Endothelial cell (in vitro differentiated cells): Measurements from ENCODE around the gene HAVCR1. TPM values are rescaled to one million over a fixed set of nuclear protein-coding genes. Genes with fewer than 3 reads are reported as not detected.

ENCODE experiments used
- DNase-seq: peaks from one replicate; pipeline ENCODE4 v3.0.0; 2021; ENCODE audit warnings: low spot score
- H3K27ac Mint-ChIP-seq: one replicate; pipeline ENCODE4 v1.8.0; 2021; ENCODE audit warnings: mixed read lengths, inconsistent platforms; ENCODE audit not compliant: unreplicated experiment
- H3K27me3 Mint-ChIP-seq: one replicate; pipeline ENCODE4 v1.8.0; 2021; ENCODE audit warnings: mild to moderate bottlenecking, moderate library complexity, mixed read lengths, inconsistent platforms; ENCODE audit not compliant: unreplicated experiment
- H3K36me3 Mint-ChIP-seq: one replicate; pipeline ENCODE4 v1.8.0; 2021; ENCODE audit warnings: mild to moderate bottlenecking, low read depth, mixed read lengths, inconsistent platforms; ENCODE audit not compliant: unreplicated experiment
- H3K4me1 Mint-ChIP-seq: one replicate; pipeline ENCODE4 v1.8.0; 2021; ENCODE audit warnings: mild to moderate bottlenecking, mixed read lengths, inconsistent platforms; ENCODE audit not compliant: unreplicated experiment
- H3K4me3 Mint-ChIP-seq: one replicate; pipeline ENCODE4 v1.8.0; 2021; ENCODE audit warnings: mild to moderate bottlenecking, mixed read lengths, inconsistent platforms; ENCODE audit not compliant: unreplicated experiment
- H3K9me3 Mint-ChIP-seq: one replicate; pipeline ENCODE4 v1.8.0; 2021; ENCODE audit warnings: mixed read lengths, inconsistent platforms; ENCODE audit not compliant: unreplicated experiment
- CTCF ChIP-seq: fragments of 200-600 bp; sonication (generic); IDR thresholded peaks from one replicate; pipeline ENCODE4 v1.5.0; 2021; ENCODE audit warnings: antibody characterized with exemption; ENCODE audit not compliant: unreplicated experiment
- total RNA-seq: library from RNA; stranded (reverse); fragmentation: NEBNext Ultra II Directional; extraction: Animal tissue kit (Norgen Biotek cat#: 25700); gene quantifications from one replicate; pipeline ENCODE4 v1.2.1, GENCODE V29; 2021; ENCODE audit not compliant: unreplicated experiment

Gene HAVCR1
- total RNA-seq, 1 donor from 2014 or later: not detected

GRCh38 chr5:157088342-157088990 lies 29.6 kb upstream of the HAVCR1 start:
- TF ChIP-seq CTCF: no peak
- Mint-ChIP-seq H3K4me3 (no peak overlapping the region), H3K36me3 (no peaks in the 10 kb centered on the region)

GRCh38 chr5:157086751-157087359 lies 27.9 kb upstream of the HAVCR1 start:
- Mint-ChIP-seq H3K4me1 (no peaks in the 10 kb centered on the region), H3K27me3 (no peaks in the 10 kb centered on the region), H3K9me3 (no peaks in the 10 kb centered on the region), H3K27ac (no peak overlapping the region), H3K4me3 (no peak overlapping the region), H3K36me3 (no peaks in the 10 kb centered on the region)
- TF ChIP-seq CTCF: no peak
- DNase-seq: no peak

More at GRCh38 chr5:157088342-157088990, 29.6 kb upstream of the HAVCR1 start:
- Mint-ChIP-seq H3K27ac (no peak overlapping the region), H3K9me3 (no peaks in the 10 kb centered on the region), H3K4me1 (no peaks in the 10 kb centered on the region), H3K27me3 (no peaks in the 10 kb centered on the region)
- DNase-seq: no peak

DNA sequence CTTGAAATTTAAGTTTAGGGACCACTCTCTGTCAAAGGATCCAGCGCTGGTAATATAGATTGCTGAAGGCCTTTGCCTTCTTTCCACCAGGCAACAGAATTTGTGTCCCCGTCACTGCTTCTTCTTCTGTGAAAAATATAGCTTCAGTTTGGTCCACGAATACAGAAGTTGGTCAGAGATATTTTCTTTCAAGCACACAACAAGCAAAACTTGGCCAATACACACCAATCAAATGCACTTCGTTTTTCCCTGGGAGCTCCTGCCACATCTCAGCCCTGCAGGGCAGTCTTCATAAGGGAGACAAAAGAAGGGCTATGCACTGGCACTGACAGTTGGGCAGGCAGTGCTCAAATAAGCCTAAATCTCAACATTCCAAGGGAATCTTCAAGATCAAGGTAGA lies 27.0 kb upstream of the HAVCR1 start:
- H3K9me3 Mint-ChIP-seq: no peaks in the 10 kb centered on the region
- H3K27me3 Mint-ChIP-seq: no peaks in the 10 kb centered on the region

DNA sequence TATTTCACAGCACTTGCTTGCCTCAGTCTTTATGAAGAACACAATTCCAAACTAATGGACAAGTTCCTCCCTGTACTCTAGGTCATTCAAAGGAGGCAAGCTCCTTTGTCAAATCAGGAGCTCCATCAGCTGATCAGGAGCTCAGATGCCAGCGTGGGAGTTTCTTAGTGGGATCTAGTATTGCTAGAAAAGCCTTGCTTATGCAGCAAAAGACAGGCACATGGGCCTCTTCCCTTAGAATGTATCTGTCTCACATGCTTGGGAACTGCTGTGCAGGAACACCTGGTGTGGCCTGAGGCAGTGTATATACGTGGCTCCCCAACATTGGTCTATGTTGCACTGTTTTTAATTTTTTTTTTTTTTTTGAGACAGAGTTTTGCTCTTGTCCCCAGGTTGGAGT lies 21.4 kb upstream of the HAVCR1 start:
- Mint-ChIP-seq H3K9me3 (no peaks in the 10 kb centered on the region), H3K27ac (no peak overlapping the region), H3K4me1 (no peaks in the 10 kb centered on the region), H3K36me3 (no peaks in the 10 kb centered on the region), H3K4me3 (no peak overlapping the region), H3K27me3 (peaks cover 1% of the 10 kb centered on the region)
- DNase-seq: no peak
- TF ChIP-seq CTCF: no peak

More for the DNA sequence above, 27.0 kb upstream of the HAVCR1 start:
- H3K27ac Mint-ChIP-seq: no peak overlapping the region
- no peak for TF ChIP-seq CTCF
- no peak overlapping the region for H3K4me3 Mint-ChIP-seq
- H3K36me3 Mint-ChIP-seq: no peaks in the 10 kb centered on the region
- H3K4me1 Mint-ChIP-seq: no peaks in the 10 kb centered on the region
- no peak for DNase-seq

DNA sequence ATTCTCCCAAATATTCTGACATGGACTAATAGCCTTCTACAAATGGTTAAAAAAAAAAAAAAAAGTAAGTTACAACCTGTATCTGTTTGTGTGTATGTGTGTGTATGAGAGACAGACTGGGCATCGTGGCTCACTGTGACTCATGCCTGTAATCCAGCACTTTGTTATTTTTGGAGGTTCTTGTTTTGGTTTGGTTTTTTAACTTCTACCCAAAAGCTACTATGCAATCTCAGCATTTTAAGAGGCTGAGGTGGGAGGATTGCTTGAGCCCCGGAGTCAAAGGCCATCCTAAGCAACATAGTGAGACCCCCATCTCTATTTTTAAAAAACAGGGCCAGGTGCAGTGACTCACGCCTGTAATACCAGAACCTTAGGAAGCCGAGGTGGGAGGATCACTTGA lies 17.6 kb upstream of the HAVCR1 start:
- no peaks in the 10 kb centered on the region for H3K9me3 Mint-ChIP-seq
- H3K27me3 Mint-ChIP-seq: peaks cover 1% of the 10 kb centered on the region
- no peak for TF ChIP-seq CTCF
- H3K4me3 Mint-ChIP-seq: no peak overlapping the region
- H3K4me1 Mint-ChIP-seq: no peaks in the 10 kb centered on the region
- H3K27ac Mint-ChIP-seq: no peak overlapping the region
- DNase-seq: no peak
- no peaks in the 10 kb centered on the region for H3K36me3 Mint-ChIP-seq
